Tibial nerve (tissue), 3 donors: ENCODE results near the gene COL19A1.

Experiments used
- CTCF ChIP-seq, 5 experiments: fragments of 200-600 bp in 3 of 5; fragments of 450-650 bp in 2 of 5; sonication (generic) in 3 of 5; IDR thresholded peaks; one replicate each; pipeline ENCODE4 v1.5.1; 2016 to 2019; ENCODE audit warnings: antibody characterized with exemption in 5 of 5, mild to moderate bottlenecking in 3 of 5, moderate library complexity in 2 of 5
- POLR2A ChIP-seq, 2 donors: fragments of 450-650 bp; IDR thresholded peaks; one replicate each; pipeline ENCODE4 v1.6.1; 2017; ENCODE audit warnings: antibody characterized with exemption in 2 of 2, mild to moderate bottlenecking in 2 of 2, moderate library complexity in 2 of 2

GRCh38 chr6:70079241-70079640 lies 212.9 kb downstream of the COL19A1 start:
- TF ChIP-seq CTCF (IDR thresholded peaks at IDR 0.05) (no peak), POLR2A (IDR thresholded peaks at IDR 0.05) (no peak)
